T-helper 1 cell treated with Interleukin-12 subunit alpha and Interleukin-12 subunit beta and Interleukin-4 antibody, amounts not matched to agents 30 μg/mL and 1 μg/mL, for 36 hours (primary cell): Measurements from ENCODE around the gene APOL1.
A peak's percentile ranks its signal among the peaks of the same experiment; 100 is the strongest.

ENCODE experiments used
- H3K27ac Mint-ChIP-seq: one replicate; pipeline ENCODE4 v1.8.0; 2021; ENCODE audit warnings: mild to moderate bottlenecking, mixed read lengths
- H3K27me3 Mint-ChIP-seq: one replicate; pipeline ENCODE4 v1.8.0; 2021; ENCODE audit warnings: low read depth, mixed read lengths
- H3K36me3 Mint-ChIP-seq: one replicate; pipeline ENCODE4 v1.8.0; 2021; ENCODE audit warnings: low read depth, mixed read lengths
- H3K4me1 Mint-ChIP-seq: one replicate; pipeline ENCODE4 v1.8.0; 2021; ENCODE audit warnings: low read depth, mixed read lengths
- H3K4me3 Mint-ChIP-seq: one replicate; pipeline ENCODE4 v1.8.0; 2021; ENCODE audit warnings: mild to moderate bottlenecking, moderate library complexity, mixed read lengths
- H3K9me3 Mint-ChIP-seq: one replicate; pipeline ENCODE4 v1.8.0; 2021; ENCODE audit warnings: mixed read lengths

Gene APOL1

DNA sequence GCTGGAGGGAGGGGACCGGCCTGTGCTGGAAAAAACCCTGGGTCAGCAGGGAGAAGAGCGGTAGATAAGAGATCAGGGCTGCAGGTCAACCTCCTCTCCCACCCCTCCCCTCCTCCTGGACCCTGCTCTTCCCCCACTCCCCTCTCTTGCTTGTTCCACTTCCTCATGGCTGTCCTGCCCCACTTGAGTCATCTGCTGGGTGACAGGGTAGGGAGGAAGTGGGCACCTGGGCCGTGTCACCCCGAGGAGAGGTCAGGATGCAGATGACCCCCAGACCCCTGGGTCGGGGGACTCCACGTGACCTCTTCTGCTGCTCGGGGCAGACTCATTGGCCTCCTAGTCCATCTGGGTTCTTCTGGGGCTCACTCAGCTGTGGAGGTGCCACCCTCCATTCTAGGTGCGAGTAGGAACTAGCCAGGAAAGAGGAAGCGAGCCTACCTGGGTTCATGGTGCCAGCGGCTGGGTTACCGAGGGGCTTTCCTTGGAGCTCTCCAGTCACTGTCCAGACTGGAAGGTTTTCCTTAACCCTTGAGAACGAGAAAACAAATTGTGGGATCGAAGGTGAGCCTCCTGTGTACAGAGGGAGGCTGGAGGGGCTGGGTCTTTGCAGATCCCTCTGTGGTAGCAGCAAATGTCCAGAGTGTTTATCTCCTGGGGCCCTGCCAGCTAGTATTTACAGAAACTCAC lies 20.1 kb upstream of the APOL1 start:
- H3K9me3 Mint-ChIP-seq, result peaks cover 10% of the 10 kb centered on the region
- no peak overlapping the region for H3K27ac Mint-ChIP-seq
- H3K4me1 Mint-ChIP-seq, result peaks cover 47% of the 10 kb centered on the region
- H3K36me3 Mint-ChIP-seq, result peaks cover 85% of the 10 kb centered on the region
- H3K4me3 Mint-ChIP-seq, result no peak overlapping the region
- H3K27me3 Mint-ChIP-seq, result no peaks in the 10 kb centered on the region

DNA sequence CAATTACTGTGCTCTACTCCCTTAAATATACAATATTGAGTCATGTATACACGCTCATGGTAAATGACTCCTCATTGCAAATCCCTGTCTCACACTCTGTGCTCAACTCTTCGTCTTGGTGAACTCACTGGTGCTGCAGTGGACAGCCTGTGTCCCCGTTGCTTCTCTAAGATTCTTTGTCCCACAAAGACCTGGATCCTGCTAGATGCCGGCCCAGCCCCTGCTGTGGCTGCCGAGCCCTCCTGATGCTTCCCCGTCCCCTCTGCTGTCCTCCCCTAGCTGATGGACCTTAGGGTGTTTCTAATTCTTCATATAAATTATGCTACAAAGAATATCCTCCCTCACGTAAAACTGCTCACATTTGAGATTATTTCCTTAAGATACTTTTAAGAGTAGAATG lies 19.1 kb upstream of the APOL1 start:
- Mint-ChIP-seq H3K27me3 (no peaks in the 10 kb centered on the region), H3K9me3 (peaks cover 10% of the 10 kb centered on the region), H3K4me1 (peaks cover 52% of the 10 kb centered on the region), H3K36me3 (peaks cover 84% of the 10 kb centered on the region), H3K27ac (peak overlapping the region; percentile 16), H3K4me3 (no peak overlapping the region)

DNA sequence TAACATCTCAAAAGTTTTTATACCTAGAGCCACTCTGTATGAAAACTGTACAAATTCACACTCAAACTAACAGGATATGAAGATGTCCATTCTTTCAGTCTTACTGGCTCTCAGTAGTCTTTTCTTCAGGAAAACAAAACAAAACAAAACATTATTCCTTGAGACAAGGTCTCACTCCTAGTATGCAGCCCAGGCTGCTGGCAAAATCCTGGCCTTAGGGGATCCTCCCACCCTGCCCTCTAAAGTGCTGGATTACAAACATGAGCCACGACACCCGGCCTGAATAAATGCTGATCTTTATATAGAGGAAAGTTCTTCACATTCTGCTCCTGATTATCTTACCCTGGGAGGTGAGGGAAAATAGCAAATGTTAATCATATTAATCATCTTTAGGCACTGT lies 18.7 kb upstream of the APOL1 start:
- peaks cover 83% of the 10 kb centered on the region for H3K36me3 Mint-ChIP-seq
- peak overlapping the region; percentile 16 for H3K27ac Mint-ChIP-seq
- peak overlapping the region; percentile 75 for H3K4me3 Mint-ChIP-seq
- peaks cover 10% of the 10 kb centered on the region for H3K9me3 Mint-ChIP-seq
- peaks cover 52% of the 10 kb centered on the region for H3K4me1 Mint-ChIP-seq
- no peaks in the 10 kb centered on the region for H3K27me3 Mint-ChIP-seq

DNA sequence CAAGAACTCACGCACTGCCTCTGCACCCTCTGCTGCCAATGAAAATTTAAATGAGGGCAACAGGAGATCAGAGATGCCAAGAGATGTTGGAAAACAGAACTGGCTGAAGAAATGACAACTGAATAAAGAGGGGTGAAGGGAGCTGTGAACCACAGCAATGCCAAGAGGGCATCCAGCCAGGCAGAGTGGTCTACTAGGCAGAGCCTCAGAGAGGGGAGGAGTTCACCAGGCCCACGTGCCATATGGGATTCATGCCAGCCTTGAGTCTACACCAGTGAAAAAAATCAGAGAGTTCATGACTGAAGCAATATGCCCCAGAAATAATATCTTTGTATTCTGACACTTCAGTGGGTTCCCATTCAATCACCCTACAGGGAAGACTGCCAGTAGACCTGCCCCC lies 18.0 kb upstream of the APOL1 start:
- no peaks in the 10 kb centered on the region for H3K27me3 Mint-ChIP-seq
- peaks cover 56% of the 10 kb centered on the region for H3K4me1 Mint-ChIP-seq
- peaks cover 10% of the 10 kb centered on the region for H3K9me3 Mint-ChIP-seq
- peak overlapping the region; percentile 75 for H3K4me3 Mint-ChIP-seq
- H3K36me3 Mint-ChIP-seq, result peaks cover 80% of the 10 kb centered on the region
- H3K27ac Mint-ChIP-seq, result peak overlapping the region; percentile 61

DNA sequence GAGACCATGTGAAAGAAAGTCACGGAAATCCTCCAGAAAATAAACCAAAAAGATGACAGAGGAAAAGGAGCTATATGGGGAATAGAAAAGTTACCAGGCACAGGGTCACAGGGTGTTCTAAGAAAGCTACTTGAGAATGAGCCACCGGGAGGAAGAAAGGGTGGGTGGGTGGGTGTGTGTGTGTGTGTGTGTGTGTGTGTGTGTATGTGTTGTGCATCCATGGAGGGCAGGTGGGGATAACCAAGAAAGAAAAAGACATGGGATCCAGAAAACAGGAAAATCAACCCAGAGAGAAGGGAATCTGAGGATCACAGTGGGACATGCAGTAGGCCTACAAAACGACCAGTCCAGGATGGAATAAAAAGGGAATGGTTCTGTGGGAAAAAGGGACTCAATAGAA lies 17.3 kb upstream of the APOL1 start:
- Mint-ChIP-seq H3K9me3 (peaks cover 10% of the 10 kb centered on the region), H3K4me3 (peak overlapping the region; percentile 75), H3K36me3 (peaks cover 73% of the 10 kb centered on the region), H3K4me1 (peaks cover 58% of the 10 kb centered on the region), H3K27ac (peak overlapping the region; percentile 59), H3K27me3 (no peaks in the 10 kb centered on the region)

DNA sequence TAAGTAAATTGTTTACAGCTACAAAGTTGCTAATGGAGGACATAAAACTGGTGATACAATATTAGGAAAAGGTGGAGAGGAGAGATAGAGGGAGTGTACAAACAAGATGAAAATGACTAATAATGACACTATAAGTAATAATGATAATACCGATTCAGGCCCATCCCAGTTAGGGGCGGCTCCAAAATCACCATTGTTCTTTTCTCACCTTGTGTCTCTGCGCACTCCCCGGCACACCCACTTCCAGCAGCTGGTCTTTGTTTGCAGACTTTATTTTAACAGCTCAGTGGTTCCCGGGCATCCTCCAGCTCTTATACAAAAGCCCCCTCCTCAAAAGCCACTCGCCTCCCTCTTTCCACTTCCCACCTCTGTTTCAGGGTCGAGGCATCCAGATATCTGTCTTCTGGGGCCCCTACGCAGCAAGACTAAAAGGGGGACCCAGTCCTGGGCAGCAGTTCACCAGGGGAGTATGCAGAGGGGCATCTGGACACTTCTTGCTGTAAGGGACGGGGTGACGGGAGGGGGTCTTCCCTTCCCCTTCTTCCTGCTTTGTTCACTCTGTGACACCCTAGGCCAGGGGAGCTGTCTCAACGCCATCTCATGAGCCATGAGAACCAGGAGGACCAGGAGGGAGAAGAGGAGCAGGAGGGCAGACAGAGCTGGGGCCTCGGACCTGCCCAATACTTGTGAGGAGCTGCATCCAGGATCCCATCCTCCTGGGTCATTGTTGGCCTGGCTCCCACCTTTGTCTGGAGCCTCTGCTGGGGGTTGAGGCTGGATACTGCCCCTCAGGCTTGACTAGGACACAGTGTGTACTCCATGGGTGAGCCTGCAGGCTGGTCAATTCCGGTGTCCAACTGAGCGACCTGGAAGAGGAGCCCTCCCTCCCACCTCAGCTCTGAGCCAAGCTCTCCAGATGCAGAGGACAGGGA lies 16.3 kb upstream of the APOL1 start:
- peaks cover 10% of the 10 kb centered on the region for H3K9me3 Mint-ChIP-seq
- peaks cover 55% of the 10 kb centered on the region for H3K4me1 Mint-ChIP-seq
- H3K27me3 Mint-ChIP-seq, result no peaks in the 10 kb centered on the region
- H3K4me3 Mint-ChIP-seq, result peak overlapping the region; percentile 91
- H3K27ac Mint-ChIP-seq, result peak overlapping the region; percentile 49
- H3K36me3 Mint-ChIP-seq, result peaks cover 63% of the 10 kb centered on the region

DNA sequence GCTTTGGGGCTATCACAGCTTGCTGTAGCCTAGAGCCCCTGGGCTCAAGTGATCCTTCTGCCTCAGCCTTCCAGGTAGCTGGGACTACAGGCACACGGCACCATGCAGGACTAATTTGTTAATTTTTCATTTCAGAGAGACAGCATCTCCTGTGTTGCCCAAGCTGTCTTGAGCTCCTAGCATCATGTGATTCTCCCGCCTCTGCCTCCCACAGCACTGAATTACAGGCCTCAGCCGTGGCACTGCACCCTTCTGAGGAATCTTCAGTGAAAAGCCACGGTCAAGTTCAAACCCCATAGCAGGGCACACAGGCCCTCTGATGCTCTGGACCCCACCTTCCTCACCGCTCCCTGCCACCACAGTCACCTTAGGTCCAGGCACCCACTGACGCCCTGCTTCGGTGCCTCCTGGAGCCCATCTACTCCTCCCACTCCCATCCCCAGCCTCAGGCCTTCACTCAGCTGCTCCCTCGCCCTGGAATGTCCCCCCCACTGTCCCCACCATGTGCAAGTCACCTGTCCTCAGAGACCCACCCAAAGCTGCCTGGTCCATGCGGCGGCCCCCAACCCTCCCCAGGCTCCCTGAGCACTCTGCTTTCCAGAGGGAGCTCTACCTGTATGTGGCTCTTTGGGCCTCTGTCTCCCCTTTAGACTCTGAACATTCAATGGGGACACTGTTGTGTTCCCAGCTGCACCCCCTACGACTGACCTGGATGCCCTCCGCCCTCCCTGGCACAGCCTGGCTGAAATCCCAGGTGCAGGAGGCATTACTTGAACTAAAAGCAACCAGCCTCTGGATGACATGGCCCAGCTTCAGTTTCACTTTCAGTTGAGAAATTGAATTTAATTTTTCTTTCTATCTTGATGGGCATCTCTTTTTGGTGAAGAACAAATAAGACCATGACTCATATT lies 15.2 kb upstream of the APOL1 start:
- Mint-ChIP-seq H3K4me3 (peak overlapping the region; percentile 91), H3K27ac (peak overlapping the region; percentile 96), H3K4me1 (peaks cover 52% of the 10 kb centered on the region), H3K27me3 (peaks cover 5% of the 10 kb centered on the region), H3K36me3 (peaks cover 54% of the 10 kb centered on the region), H3K9me3 (peaks cover 16% of the 10 kb centered on the region)

DNA sequence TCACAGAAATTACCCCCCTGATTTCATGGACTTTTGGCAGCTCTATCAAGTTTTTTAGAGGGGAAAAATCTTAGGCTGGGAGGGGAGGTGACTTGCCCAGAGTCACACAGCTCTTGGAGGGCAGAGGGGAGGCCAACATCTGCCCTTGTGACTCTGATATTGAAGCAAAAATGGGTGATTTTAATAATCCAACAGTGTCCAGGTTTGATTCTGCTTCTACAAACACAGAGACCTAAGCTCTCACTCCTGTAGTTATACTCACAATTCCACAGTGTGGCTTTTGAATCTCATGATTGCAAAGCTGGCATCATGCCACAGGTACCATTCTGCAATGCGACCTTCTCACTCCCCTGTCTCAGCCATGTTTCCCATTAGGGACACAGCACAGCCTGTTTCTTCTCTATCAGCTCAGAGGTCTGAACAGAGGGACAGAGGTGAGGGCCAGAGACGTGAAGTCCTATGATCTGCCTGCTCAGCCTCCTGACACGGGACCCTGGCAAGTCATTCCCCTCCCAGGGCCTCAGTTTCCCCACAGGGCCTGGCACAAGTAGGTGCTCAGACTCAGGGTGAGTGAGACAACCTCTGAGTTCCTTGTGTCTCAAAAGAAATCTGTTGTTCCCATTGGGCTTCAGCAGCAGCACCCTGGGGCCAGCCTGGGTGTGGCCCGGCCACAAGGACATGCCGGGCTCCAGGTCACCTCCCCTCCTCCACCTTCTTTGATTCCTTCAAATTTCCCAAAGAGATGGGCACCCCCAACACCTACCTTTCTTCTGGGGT lies 14.4 kb upstream of the APOL1 start:
- peaks cover 24% of the 10 kb centered on the region for H3K9me3 Mint-ChIP-seq
- peaks cover 46% of the 10 kb centered on the region for H3K4me1 Mint-ChIP-seq
- H3K4me3 Mint-ChIP-seq, result peak overlapping the region; percentile 91
- H3K27me3 Mint-ChIP-seq, result peaks cover 8% of the 10 kb centered on the region
- H3K36me3 Mint-ChIP-seq, result peaks cover 50% of the 10 kb centered on the region
- peak overlapping the region; percentile 96 for H3K27ac Mint-ChIP-seq

DNA sequence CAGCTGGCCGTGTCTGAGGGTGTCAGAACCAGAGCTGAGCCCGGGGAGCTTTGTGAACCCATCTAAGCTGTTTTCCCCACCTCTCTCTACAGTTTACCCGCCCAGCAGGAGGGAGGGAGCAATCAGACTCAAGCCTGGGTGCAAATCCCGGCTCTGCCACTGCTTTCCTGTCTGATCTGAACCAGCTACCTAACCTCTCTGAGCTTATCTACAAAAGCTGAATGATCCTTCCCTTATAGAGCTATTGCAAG lies 13.9 kb upstream of the APOL1 start:
- Mint-ChIP-seq H3K36me3 (peaks cover 45% of the 10 kb centered on the region), H3K9me3 (peaks cover 24% of the 10 kb centered on the region), H3K27me3 (peaks cover 8% of the 10 kb centered on the region), H3K4me3 (peak overlapping the region; percentile 91), H3K27ac (peak overlapping the region; percentile 96), H3K4me1 (peaks cover 41% of the 10 kb centered on the region)

DNA sequence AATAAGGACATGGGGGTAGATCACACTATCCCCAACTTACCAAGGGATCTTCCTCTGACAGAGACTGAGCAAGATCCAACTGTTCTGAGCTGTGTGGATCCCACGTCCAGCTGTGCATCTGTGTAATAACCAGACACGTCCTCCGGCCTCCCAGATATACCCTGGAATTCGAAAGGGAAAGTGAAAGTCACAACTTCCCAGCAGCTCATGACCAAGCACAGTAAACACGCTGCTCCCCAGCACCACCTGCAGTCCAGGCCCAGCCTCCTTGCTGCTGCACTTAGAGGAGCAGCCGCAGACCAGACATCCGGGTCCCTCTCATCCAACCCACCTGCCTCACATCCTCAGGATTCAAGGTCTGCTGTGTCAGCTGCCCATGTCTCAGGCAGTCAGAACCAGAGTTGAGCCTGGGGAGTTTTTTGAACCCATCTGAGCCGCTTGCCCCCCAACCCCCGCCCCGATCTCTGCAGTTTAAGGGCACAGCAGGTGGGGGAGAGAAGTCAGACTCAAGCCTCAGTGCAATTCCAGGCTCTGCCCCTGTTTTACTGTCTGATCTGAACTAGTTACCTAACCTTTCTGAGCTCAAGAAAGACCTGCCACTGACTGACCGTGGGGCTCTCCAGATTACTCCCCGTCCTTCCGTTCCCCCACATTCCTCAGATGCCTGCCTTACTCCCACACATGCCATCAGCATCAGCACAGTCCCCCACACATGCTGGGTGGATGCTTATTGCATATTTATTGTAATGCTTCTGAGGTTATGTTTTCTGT lies 13.3 kb upstream of the APOL1 start, which contains the start of gene APOL2:
TSS of gene APOL2 (minus strand) at position 127 of the 771 bp plus-strand sequence. CDS start 6,365 bp downstream, outside the sequence.
- peaks cover 24% of the 10 kb centered on the region for H3K9me3 Mint-ChIP-seq
- H3K27ac Mint-ChIP-seq, result peak within 1 kb of the TSS; percentile 96
- peaks cover 36% of the 10 kb centered on the region for H3K4me1 Mint-ChIP-seq
- H3K36me3 Mint-ChIP-seq, result peaks cover 42% of the 10 kb centered on the region
- H3K27me3 Mint-ChIP-seq, result peaks cover 8% of the 10 kb centered on the region
- peak within 1 kb of the TSS; percentile 91 for H3K4me3 Mint-ChIP-seq

DNA sequence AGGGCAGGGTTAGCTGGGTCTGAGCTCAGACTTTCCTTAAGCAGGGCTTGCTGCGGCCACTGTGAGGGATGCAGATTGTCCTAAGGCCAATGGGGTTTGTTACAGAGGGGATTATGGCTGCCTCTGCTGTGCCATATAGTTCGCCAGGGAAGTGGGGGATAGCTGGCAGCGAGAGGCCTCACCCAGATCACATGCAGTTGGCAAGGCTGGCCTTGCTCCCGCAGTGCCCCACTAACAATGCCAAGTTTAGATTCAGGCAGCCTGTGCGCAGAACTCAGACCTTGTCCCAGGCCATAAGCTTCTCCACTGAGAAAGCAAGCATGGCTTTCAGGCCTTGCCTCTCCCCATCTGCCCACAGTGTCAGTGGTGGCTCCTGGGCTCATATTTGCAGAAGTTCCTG lies 8.9 kb upstream of the APOL1 start:
- Mint-ChIP-seq H3K4me1 (peaks cover 6% of the 10 kb centered on the region), H3K27me3 (peaks cover 8% of the 10 kb centered on the region), H3K9me3 (peaks cover 21% of the 10 kb centered on the region), H3K27ac (no peak overlapping the region), H3K4me3 (no peak overlapping the region), H3K36me3 (peaks cover 9% of the 10 kb centered on the region)

DNA sequence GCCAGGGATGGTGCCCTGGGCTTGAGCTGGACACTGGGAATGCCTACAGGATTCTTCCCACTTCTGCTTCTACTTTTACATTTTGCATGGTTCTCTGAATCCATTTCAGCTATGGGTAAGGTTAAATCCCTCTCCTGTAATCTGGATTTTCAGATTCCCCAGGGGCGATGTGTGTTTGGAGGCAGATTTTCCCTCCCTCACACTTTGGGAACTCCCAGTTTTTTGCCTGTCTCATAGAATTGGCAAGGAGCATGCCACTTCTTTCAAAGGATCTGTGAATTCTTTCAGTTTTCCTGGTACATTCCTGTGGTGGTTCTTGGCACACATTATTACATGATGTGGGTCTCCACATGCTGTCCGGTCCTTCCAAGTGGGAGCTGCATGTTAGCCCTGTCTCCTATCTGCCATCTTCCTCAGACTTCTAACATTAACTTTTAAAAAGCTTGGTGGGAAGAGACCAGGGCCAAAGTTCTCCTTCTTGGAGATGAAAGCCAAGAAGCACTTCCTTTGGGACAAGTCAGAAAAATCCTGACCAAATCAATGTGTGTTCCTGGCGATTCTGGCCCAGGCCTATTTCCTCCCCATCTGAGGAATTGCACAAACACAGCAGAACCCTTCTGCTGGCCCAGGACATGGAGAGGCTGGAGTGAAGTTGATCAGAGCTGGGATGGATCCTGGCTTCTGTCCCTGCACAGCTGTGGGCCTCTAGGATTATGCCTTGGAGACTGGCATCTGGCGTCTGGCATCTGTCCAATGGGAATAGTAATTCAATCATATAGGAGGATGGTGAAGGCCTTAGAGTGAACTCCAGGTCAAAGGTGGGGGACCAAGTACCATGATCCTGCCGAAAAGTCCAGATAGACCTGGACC lies 8.2 kb upstream of the APOL1 start:
- H3K27ac Mint-ChIP-seq, result no peak overlapping the region
- peaks cover 4% of the 10 kb centered on the region for H3K36me3 Mint-ChIP-seq
- H3K4me1 Mint-ChIP-seq, result peaks cover 3% of the 10 kb centered on the region
- peaks cover 8% of the 10 kb centered on the region for H3K27me3 Mint-ChIP-seq
- no peak overlapping the region for H3K4me3 Mint-ChIP-seq
- H3K9me3 Mint-ChIP-seq, result peaks cover 23% of the 10 kb centered on the region
